ENCODE measurements around the gene LRRC46. TPM values are rescaled to one million over a fixed set of nuclear protein-coding genes. Genes with fewer than 3 reads are reported as not detected.

The LRRC46 gene
- total and polyA plus RNA-seq, 10 of the 15 experiments (the other 5 are each of a cell fraction or from before 2014, with no cell fraction given): 0.15 to 1.8 (median 0.38) TPM; not detected in 1

DNA sequence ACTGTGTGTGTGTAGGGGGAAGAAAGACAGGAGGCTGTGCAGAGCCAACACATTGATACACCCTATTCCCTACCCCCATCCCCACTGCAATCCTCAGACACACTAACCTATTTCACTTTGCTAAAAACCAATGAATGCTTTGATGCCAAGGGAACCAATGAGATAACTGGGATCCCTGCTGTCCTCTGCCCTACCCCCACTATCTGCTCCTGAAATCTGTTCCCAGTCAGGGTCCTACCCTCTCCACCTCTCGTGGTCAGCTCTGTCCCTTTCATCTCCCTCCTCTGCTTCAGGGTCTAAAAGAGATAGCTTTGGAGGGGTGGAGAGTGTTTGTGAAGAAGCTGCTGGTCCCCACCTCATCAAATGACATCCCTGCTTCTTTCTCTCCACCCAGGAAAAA is 38.6 kb downstream of the LRRC46 start:
- peaks cover 6% of the 10 kb centered on the region; the same call in 1 of the 2 replicates for H3K4me1 ChIP-seq (ENCODE audit: control insufficient read depth, insufficient read depth, low read length)
- POLR2A ChIA-PET: no interaction called here
- H3K9me3 ChIP-seq (replicated peaks; ENCODE audit: control insufficient read depth, insufficient read depth, low read length): no peaks in the 10 kb centered on the region
- RAD21 ChIA-PET (ENCODE audit: unreplicated experiment): interaction anchor here (1.4 kb wide), 1 partner anchor 20 kb away, joined by 4 read pairs; no protein-coding TSS in a partner anchor
- in situ Hi-C loops (cut with MboI) (no loop called here), intact Hi-C loops (cut with micrococcal nuclease; ENCODE audit: unreplicated experiment) (no loop called here)
- no peaks in the 10 kb centered on the region for H4K20me1 ChIP-seq (ENCODE audit: control insufficient read depth, insufficient read depth)
- 0% methylated on average over 1 of the region's 1 CpG for WGBS (ENCODE audit: insufficient coverage, insufficient replicate concordance, low lambda C conversion rate, missing lambda C conversion rate)
- no peaks in the 10 kb centered on the region for H3K79me2 ChIP-seq (ENCODE audit: control insufficient read depth, insufficient read depth, low read length)
- DNase-seq (ENCODE audit: low read depth, low spot score) (no peak), ATAC-seq (no peak), FAIRE-seq (no peak)
- no peak overlapping the region for H3K27ac ChIP-seq (ENCODE audit: control insufficient read depth, insufficient read depth)
- H3K4me2 ChIP-seq (ENCODE audit: control insufficient read depth, insufficient read depth): no peak overlapping the region
- CTCF ChIA-PET: interaction anchor here (0.7 to 1.0 kb wide), 3 partner anchors 30 to 121 kb away, joined by 3 read pairs; no protein-coding TSS in a partner anchor
- no peaks in the 10 kb centered on the region for H3K36me3 ChIP-seq (ENCODE audit: control insufficient read depth in 2 of 2, insufficient read depth in 2 of 2, low read length in 1 of 2)
- TF ChIP-seq E2F8 (IDR thresholded peaks at IDR 0.05; ENCODE audit: low read depth, partially characterized antibody) (no peak), RELA (IDR thresholded peaks at IDR 0.05; ENCODE audit: borderline replicate concordance, partially characterized antibody) (no peak), ZSCAN29 (IDR thresholded peaks at IDR 0.05) (no peak), ZNF207 (IDR thresholded peaks at IDR 0.05; ENCODE audit: borderline replicate concordance) (no peak), SMC3 (IDR thresholded peaks at IDR 0.05; ENCODE audit: borderline replicate concordance, low read length) (no peak), BCL3 (IDR thresholded peaks at IDR 0.05; ENCODE audit: borderline replicate concordance, insufficient read depth, low read depth, low read length, poor library complexity, severe bottlenecking) (no peak), NFYB (IDR thresholded peaks at IDR 0.05; ENCODE audit: insufficient read depth, low read depth, low read length) (no peak), ATF7 (IDR thresholded peaks at IDR 0.05; ENCODE audit: low read depth) (no peak), RELB (IDR thresholded peaks at IDR 0.05; ENCODE audit: low read depth) (no peak), MEF2B (IDR thresholded peaks at IDR 0.05; ENCODE audit: partially characterized antibody, poor library complexity, severe bottlenecking) (no peak), RAD51 (IDR thresholded peaks at IDR 0.05) (no peak)
- H3K9ac ChIP-seq (ENCODE audit: control insufficient read depth, insufficient read depth, low read length): no peak overlapping the region
- BruUV-seq (replicated peaks): no TSS peak
- SMC1A ChIA-PET (ENCODE audit: uncharacterized antibody, unreplicated experiment): interaction anchor here (0.8 kb wide), 1 partner anchor 21 kb away, joined by 6 read pairs; no protein-coding TSS in a partner anchor
- H2AFZ ChIP-seq (ENCODE audit: control insufficient read depth, low read depth, low read length): no peak overlapping the region
- H3K27me3 ChIP-seq (replicated peaks in 1 of 2; ENCODE audit: control insufficient read depth in 2 of 2, insufficient read depth in 2 of 2, low read length in 1 of 2): peaks cover 0 to 7% of the 10 kb centered on the region in 2 experiments
- no peak overlapping the region for H3K4me3 ChIP-seq
